Stimulated activated CD4-positive, alpha-beta T cell treated with anti-CD3 and anti-CD28 coated beads, Interleukin-2, amount 100 ng/mL, for 48 hours (primary cell): ENCODE data around the gene HLA-DPA1.

Experiments used
- DNase-seq, 2 donors: peaks; one replicate each; pipeline ENCODE4 v3.0.0-alpha.2; 2020

HLA-DPA1 gene

GRCh38 chr6:33061987-33062386 lies 11.5 kb downstream of the HLA-DPA1 start:
- no peak for DNase-seq

GRCh38 chr6:33057222-33058150 lies 16.0 kb downstream of the HLA-DPA1 start:
- DNase-seq = no peak

DNA sequence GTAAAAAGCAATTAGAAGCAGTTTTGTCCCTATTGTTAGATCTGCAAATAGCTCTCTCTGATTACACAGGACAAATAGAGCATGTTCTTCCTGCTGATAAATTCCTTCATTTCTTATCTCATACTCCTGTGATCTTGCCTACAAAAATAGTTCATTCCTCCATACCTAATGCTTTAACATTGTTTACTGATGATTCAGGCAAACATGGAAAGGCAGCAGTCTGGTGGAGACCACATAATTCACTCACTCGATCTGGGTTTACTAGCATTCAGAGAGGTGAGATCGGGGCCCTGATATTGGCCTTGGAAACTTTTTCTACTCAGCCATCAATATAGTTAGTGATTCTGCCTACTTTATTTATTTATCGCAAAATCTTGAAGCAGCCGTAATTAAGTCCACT lies 20.2 kb downstream of the HLA-DPA1 start:
- no peak for DNase-seq

- no peak for DNase-seq
Observed at GRCh38 chr6:33052627-33053026, 20.8 kb downstream of the HLA-DPA1 start.

DNA sequence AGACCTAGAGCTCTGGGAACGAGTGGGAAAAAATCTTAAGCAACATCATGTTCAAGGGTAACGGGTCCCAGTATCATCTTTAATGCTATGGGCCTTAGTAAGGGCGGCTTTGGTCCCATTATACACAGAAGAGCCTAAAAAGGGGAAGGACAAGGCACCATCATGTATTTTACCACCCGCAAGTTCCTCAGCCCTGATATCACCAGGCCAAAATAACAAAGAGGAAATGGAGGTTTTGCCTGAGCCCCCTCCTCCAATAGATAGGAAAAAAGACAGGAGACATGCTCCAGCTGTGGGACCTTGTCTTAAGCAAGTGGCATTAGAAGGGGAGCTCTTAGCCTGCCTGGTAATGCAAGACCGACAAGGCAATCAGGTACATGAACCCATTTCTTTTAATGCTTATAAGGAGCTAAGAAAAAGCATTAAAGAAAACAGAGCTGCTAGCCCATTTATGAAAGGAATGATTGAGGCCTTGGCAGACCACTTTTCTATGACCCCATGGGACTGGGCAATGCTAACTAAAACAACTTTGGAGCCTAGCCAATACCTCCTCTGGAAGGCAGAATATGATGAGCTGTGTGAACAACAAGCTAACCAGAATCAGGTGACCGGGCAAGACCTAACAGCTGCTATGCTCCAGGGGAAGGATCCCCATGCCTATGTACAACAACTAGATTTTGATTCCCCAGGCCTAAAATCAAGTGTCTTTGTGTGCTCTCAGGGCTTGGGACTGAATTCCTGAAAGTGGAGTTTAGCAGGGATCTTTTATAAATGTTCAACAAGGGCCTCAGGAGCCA lies 23.2 kb downstream of the HLA-DPA1 start:
- DNase-seq = no peak

- DNase-seq = no peak
Observed at GRCh38 chr6:33049323-33050013, 24.0 kb downstream of the HLA-DPA1 start.

DNA sequence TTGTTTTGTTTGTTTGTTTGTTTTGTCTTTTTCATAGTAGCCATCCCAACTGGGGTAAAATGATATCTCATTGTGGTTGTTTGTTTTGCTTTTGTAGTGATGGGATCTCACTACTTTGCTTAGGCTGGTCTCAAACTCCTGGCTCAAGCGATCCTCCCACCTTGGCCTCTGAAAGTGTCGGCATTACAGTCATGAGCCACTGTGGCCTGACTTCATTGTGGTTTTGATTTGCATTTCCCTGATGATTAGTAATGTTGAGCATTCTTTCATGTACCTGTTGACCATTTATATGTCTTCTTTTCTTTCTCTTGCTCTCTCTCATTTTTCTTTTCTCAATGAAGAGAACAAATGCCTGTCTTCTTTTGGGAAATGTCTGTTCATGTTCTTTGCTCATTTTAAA lies 33.3 kb downstream of the HLA-DPA1 start:
- no peak for DNase-seq

GRCh38 chr6:33036535-33036934 lies 36.9 kb downstream of the HLA-DPA1 start:
- DNase-seq = no peak

DNA sequence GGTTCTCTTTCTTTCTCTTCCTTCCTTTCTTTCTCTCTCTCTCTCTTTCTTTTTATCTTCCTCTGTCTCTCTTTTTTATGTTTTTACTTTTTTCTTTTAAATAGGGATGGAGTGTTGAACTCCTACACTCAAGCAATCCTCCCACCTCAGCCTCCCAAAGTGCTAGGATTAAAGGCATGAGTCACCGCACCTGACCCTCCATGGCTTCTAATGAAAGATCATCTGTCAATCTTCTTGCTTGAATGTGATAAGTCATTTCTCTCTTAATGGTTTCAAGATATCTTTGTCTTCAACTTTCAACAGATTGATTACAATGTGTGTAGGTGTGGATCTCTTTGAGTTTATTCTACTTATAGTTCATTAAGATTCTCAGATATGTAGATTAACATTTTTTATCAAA lies 38.9 kb downstream of the HLA-DPA1 start:
- no peak for DNase-seq

GRCh38 chr6:33030245-33030644 lies 43.2 kb downstream of the HLA-DPA1 start:
- no peak for DNase-seq

- no peak for DNase-seq
Observed at GRCh38 chr6:33029328-33030184, 43.9 kb downstream of the HLA-DPA1 start.

GRCh38 chr6:33028220-33028849 lies 45.1 kb downstream of the HLA-DPA1 start:
- no peak for DNase-seq

GRCh38 chr6:33024521-33024920 lies 48.9 kb downstream of the HLA-DPA1 start:
- DNase-seq = no peak

DNA sequence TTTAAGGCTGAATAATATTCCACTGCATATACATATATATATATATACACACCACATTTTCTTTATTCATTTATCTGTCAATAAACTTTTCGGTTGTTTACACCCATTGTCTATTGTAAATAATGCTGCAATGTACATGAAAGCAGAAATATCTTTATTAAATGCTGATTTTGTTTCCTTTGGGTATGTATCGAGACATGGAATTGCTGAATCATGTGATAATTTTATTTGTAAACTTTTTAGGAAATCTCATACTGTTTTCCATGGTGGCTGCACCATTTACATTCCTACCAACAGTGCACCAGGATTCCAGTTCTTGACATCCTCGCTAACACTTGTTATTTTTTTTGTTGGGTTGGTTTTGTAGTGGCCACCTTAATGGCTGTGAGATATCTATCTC lies 49.9 kb downstream of the HLA-DPA1 start:
- no peak for DNase-seq

DNA sequence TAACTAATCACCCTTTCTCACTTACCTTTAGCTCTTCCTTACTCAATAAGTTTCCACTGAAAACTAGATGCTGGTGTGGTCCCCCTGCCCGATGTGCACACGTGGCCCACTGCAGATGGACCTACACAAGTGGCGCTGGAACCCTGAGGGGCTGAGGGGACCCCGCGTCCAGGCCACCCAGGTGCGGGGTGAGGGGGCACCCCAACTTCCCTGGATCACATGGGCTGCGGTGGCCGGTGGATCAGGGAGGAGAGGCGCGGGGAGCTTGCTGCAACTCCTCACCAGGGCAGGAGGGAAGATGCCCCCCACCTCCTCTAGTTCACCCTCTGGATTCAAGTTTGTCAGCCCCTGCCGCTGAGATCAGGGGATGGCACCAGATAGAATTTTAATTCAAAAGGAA lies 51.5 kb downstream of the HLA-DPA1 start:
- DNase-seq = no peak

DNA sequence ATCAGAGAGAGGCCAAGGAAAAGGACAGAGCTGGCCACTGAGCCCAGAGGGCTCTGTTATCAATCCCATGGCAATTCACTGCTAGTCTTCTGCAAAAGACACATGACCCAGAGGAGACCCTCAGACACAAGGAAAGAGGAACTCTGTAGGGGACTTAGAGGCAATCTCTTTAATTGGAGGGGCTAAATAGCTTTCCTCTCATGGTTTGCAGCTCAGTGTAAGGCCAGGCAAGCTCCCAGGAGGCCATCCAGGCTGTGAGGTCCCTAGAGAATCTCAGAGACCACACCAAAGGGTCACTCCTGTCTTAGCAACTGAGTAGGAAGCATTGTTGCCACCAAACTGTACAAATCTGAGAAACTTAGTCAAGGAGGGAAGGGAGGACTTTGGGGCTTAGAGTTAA lies 54.1 kb downstream of the HLA-DPA1 start:
- no peak for DNase-seq

DNA sequence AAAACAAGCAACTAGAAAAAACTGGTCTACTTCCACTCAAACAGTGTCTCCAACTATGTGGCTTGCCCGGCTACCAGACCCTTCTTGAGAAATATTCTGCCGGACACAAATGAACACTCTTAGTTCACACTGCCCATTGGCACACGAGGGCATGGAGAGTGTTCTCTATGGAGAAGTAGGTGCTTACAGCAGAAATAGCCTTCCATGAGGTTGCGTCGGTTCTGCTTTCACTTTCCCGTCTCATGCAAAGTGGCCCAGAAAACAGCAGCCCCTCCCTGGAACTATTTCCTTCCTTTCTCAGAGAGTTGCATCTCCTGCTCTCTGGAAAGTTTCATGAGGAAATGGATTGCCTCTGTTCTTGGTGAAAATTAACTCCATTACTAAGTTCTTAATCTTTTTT lies 54.5 kb downstream of the HLA-DPA1 start:
- DNase-seq = peak in 1 of 2 donors; percentile 25

DNA sequence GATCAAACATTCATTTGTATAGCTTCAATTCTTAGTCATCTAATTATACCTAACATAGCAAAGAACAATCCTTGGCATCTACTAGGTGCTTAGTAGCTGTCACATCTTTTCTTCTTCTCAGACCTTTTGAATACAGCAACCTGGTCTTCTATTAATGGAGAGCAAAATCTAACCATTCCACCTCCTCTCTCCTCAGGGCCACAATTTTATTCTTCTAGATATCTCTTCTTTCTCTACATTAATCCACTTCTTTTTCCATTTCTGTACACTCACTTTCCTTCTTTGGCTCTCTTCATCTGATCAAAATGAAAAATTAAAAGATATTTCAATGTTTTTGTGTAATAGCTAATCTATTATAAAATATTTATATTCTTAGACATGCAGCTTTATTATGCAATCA lies 55.0 kb downstream of the HLA-DPA1 start:
- DNase-seq = no peak

DNA sequence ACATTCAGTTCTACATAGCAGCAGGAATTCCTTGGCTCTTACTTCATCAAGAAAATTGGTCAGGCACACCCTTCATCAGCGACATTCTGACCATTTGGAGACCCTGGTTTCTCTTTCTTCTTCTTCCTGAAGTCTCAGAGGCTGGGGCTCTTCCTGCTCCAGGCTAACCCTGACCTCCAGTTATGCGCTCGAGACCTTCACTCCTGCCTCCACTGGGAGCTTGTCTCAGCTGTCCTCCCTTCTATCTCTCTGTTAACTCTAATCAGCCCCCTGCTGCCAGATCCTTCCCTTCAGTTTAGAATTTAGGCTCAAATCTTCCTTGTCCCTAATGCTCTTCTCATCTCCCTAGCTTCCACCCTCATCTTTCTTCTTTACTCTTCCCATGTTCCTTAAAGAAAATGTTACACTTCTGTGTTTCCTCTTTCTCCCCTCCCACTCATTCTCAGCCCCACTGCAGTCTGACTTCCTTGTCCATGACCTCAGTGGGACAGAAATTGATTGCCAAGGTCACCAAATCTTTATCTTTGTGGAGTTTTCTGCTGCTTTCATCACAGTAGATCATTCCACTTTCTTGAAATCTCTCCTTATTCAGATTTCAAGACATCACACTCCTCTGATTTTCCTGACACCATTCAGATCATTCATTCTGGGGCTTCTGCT lies 55.6 kb downstream of the HLA-DPA1 start:
- no peak for DNase-seq

DNA sequence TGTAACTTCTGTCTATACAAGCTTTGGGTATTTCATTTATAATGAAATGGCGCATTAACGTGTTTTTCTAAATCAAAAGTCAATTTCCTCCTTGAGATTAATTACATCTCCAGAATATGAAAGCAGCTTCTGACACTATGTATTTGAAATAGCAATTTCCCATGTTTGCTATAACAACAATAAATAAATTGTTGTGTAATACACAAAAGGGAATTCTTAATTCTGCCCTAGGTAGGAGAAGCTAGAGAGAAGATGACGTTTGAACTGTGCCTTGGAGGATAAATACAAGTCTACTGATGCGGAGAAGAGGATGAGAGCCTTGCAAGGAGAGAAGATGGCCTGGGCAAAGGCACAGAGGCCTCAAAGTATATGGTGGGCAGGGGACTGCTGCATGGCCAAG lies 56.4 kb downstream of the HLA-DPA1 start:
- no peak for DNase-seq

- no peak for DNase-seq
Observed at GRCh38 chr6:33015798-33016197, 57.7 kb downstream of the HLA-DPA1 start.
